GM23248 (cell line): ENCODE results near the gene USP32. TPM values are rescaled to one million over a fixed set of nuclear protein-coding genes. Genes with fewer than 3 reads are reported as not detected.

Source experiments
- DNase-seq: peaks from one replicate; pipeline ENCODE4 v3.0.0-alpha.2; 2015
- H2AFZ ChIP-seq: fragments of 200-600 bp; sonication (generic); 2 replicates; pipeline ENCODE4 v1.6.1; 2016; ENCODE audit warnings: antibody characterized with exemption
- H3F3A ChIP-seq: fragments of 200-600 bp; sonication (generic); 2 replicates; pipeline ENCODE4 v1.6.1; 2016; ENCODE audit warnings: mild to moderate bottlenecking, antibody characterized with exemption, mixed run types; ENCODE audit not compliant: insufficient read depth
- H3K27ac ChIP-seq: fragments of 200-600 bp; sonication (generic); 2 replicates; pipeline ENCODE4 v1.5.1; 2016; ENCODE audit warnings: mild to moderate bottlenecking
- H3K27me3 ChIP-seq: fragments of 200-600 bp; sonication (generic); replicated peaks from 2 replicates; pipeline ENCODE4 v1.6.1; 2016; ENCODE audit warnings: mild to moderate bottlenecking; ENCODE audit not compliant: insufficient read depth
- H3K36me3 ChIP-seq: fragments of 200-600 bp; sonication (generic); 2 replicates; pipeline ENCODE4 v1.6.1; 2016; ENCODE audit warnings: low read depth, mild to moderate bottlenecking
- H3K4me1 ChIP-seq: fragments of 200-600 bp; sonication (generic); 2 replicates; pipeline ENCODE4 v1.6.1; 2016; ENCODE audit warnings: mild to moderate bottlenecking; ENCODE audit not compliant: insufficient read depth
- H3K4me2 ChIP-seq: fragments of 200-600 bp; sonication (generic); one replicate; pipeline ENCODE4 v1.6.1; 2016; ENCODE audit warnings: mild to moderate bottlenecking; ENCODE audit not compliant: unreplicated experiment
- H3K4me3 ChIP-seq: fragments of 200-600 bp; sonication (generic); 2 replicates; pipeline ENCODE4 v1.5.1; 2016; ENCODE audit warnings: mild to moderate bottlenecking
- H3K79me2 ChIP-seq: fragments of 200-600 bp; sonication (generic); 2 replicates; pipeline ENCODE4 v1.6.1; 2016; ENCODE audit warnings: mild to moderate bottlenecking; ENCODE audit not compliant: insufficient read depth
- H3K9ac ChIP-seq: fragments of 200-600 bp; sonication (generic); 2 replicates; pipeline ENCODE4 v1.6.1; 2016; ENCODE audit warnings: mild to moderate bottlenecking
- H3K9me2 ChIP-seq: fragments of 200-600 bp; sonication (generic); 2 replicates; pipeline ENCODE4 v1.6.1; 2016; ENCODE audit warnings: mixed run types, mild to moderate bottlenecking, moderate library complexity; ENCODE audit not compliant: insufficient read depth
- H3K9me3 ChIP-seq: fragments of 200-600 bp; sonication (generic); one replicate; pipeline ENCODE4 v1.6.1; 2017; ENCODE audit warnings: low read depth
- H4K20me1 ChIP-seq: fragments of 200-600 bp; sonication (generic); 2 replicates; pipeline ENCODE4 v1.6.0; 2016; ENCODE audit not compliant: insufficient read depth
- EZH2 ChIP-seq: fragments of 200-600 bp; sonication (generic); IDR thresholded peaks from 2 replicates; pipeline ENCODE4 v1.6.1; 2018; ENCODE audit warnings: antibody characterized with exemption, mild to moderate bottlenecking; ENCODE audit not compliant: insufficient read depth, poor library complexity, severe bottlenecking
- EZH2phosphoT487 ChIP-seq: fragments of 200-600 bp; sonication (generic); IDR thresholded peaks from 2 replicates; pipeline ENCODE4 v1.6.1; 2018; ENCODE audit warnings: antibody characterized with exemption, moderate library complexity, mild to moderate bottlenecking, low read depth; ENCODE audit not compliant: insufficient read depth
- WGBS, 2 experiments: methylation state at CpG; one replicate each; pipeline ENCODE4 v1.1.6; 2015 to 2017; ENCODE audit warnings: low lambda C conversion rate in 2 of 2, low coverage in 1 of 2; ENCODE audit errors: missing lambda C conversion rate in 2 of 2; 5-methylcytosine and 5-hydroxymethylcytosine counted together
- in situ Hi-C: fragments of 300-500 bp; cut with MboI; formaldehyde crosslinking; loops from 2 replicates; pipeline ENCODE4 v1.15.0; 2020
- polyA plus RNA-seq: library from polyadenylated mRNA; unstranded; fragments of >200 nt; fragmentation: Nextera tagmentation; extraction: Ambion mirVana; gene quantifications from 2 replicates; pipeline ENCODE4 v1.2.1, GENCODE V29; 2016
- total RNA-seq: library from RNA; depleted of rRNA; stranded (reverse); fragments of >200 nt; shearing (Covaris generic); gene quantifications from 2 replicates; pipeline ENCODE4 v1.2.3, GENCODE V29; 2014

The USP32 gene
- total and polyA plus RNA-seq, 2 experiments from 2014 or later: 14.0 to 33.9 TPM

DNA sequence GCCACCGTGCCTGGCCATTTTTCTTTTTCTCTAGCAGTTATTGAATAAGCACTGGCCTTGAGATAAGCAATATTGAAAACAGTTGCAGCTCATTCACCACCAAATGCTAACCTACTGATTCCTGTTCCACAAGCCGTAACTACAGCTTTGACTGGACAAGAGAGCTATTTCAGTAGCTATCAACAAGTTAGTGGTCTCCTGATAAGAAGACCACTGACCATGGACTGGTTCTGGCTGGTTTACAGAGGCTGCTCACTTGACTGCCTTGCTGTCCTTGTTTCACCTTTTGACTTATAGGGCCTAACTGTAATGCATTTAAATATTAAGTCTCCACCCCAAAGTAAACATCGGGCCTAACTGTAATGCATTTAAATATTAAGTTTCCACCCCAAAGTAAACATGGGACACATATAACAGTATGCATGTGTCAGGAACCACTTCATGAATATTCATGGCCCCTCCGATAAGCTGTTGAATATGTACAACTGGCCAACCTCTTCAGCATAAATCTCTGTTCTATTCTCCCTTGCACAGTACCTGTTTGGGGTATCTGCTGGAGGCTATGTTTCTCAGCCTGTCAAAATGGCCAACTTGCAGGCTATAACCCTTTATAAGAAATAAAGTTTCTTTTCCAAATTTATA is 94.1 kb downstream of the USP32 start:
- Histone ChIP-seq H3K27me3 (no peaks in the 10 kb centered on the region), H3K4me3 (no peak overlapping the region), H3K4me1 (peaks cover 3% of the 10 kb centered on the region; the same call in 1 of the 2 replicates), H3K79me2 (peaks cover 95% of the 10 kb centered on the region), H2AFZ (no peak overlapping the region), H3F3A (no peaks in the 10 kb centered on the region), H3K9ac (no peak overlapping the region), H3K27ac (no peak overlapping the region), H3K36me3 (peaks cover 11% of the 10 kb centered on the region), H4K20me1 (no peaks in the 10 kb centered on the region), H3K9me2 (no peaks in the 10 kb centered on the region), H3K9me3 (no peaks in the 10 kb centered on the region), H3K4me2 (no peak overlapping the region)
- in situ Hi-C loops: no loop called here
- no peak for DNase-seq
- 97% methylated on average over 4 of the region's 4 CpGs for WGBS, 2 experiments
- TF ChIP-seq EZH2phosphoT487 (no peak), EZH2 (no peak)

DNA sequence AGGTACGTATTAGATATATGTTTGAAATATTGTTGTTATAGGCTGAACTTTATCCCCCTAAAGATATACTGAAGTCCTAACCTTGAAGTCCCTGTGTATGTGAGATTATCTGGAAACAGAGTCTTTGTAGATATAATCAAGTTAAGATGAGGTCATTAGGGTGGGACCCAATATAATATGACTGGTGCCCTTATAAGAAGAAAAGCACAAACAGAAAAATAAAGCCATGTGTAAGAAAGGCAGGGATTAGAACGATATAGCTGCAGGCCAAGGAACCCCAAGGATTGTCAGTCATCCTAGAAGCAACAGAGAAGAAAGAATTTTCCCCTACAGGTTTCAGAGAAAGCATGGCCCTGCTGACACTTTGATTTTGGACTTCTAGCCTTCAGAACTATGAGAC is 95.8 kb downstream of the USP32 start:
- H3F3A ChIP-seq: peaks cover 4% of the 10 kb centered on the region; the same call in 1 of the 2 replicates
- H3K36me3 ChIP-seq: peaks cover 11% of the 10 kb centered on the region; the same call in 1 of the 2 replicates
- H3K4me2 ChIP-seq: no peak overlapping the region
- no peak overlapping the region for H2AFZ ChIP-seq
- in situ Hi-C loops: no loop called here
- no peak overlapping the region for H3K9ac ChIP-seq
- H3K9me2 ChIP-seq: no peaks in the 10 kb centered on the region
- H4K20me1 ChIP-seq: no peaks in the 10 kb centered on the region
- H3K27ac ChIP-seq: no peak overlapping the region
- H3K27me3 ChIP-seq: no peaks in the 10 kb centered on the region
- no peak for DNase-seq
- no peak for TF ChIP-seq EZH2
- no peak for TF ChIP-seq EZH2phosphoT487
- H3K9me3 ChIP-seq: no peaks in the 10 kb centered on the region
- peaks cover 3% of the 10 kb centered on the region; the same call in 1 of the 2 replicates for H3K4me1 ChIP-seq
- peaks cover 94% of the 10 kb centered on the region for H3K79me2 ChIP-seq
- 77 to 88% methylated on average over 2 of the region's 2 CpGs for WGBS, 2 experiments
- no peak overlapping the region for H3K4me3 ChIP-seq

- Histone ChIP-seq H3K9me3 (no peaks in the 10 kb centered on the region), H3K4me1 (peaks cover 3% of the 10 kb centered on the region; the same call in 1 of the 2 replicates), H3K27ac (no peak overlapping the region), H3K36me3 (peaks cover 19% of the 10 kb centered on the region), H4K20me1 (no peaks in the 10 kb centered on the region), H2AFZ (no peak overlapping the region), H3K4me2 (no peak overlapping the region), H3K27me3 (no peaks in the 10 kb centered on the region), H3K9me2 (no peaks in the 10 kb centered on the region), H3K4me3 (no peak overlapping the region), H3K9ac (no peak overlapping the region), H3K79me2 (peaks cover 91% of the 10 kb centered on the region), H3F3A (peaks cover 4% of the 10 kb centered on the region; the same call in 1 of the 2 replicates)
- no peak for DNase-seq
- WGBS, 2 experiments: 92 to 94% methylated on average over 3 of the region's 3 CpGs
- TF ChIP-seq EZH2phosphoT487 (no peak), EZH2 (no peak)
- in situ Hi-C loops: no loop called here
Observed at GRCh38 chr17:60293580-60294335, 98.2 kb downstream of the USP32 start.

- Histone ChIP-seq H2AFZ (no peak overlapping the region), H3K79me2 (peaks cover 86% of the 10 kb centered on the region), H3K4me2 (no peak overlapping the region), H3K9ac (no peak overlapping the region), H3F3A (peaks cover 4% of the 10 kb centered on the region; the same call in 1 of the 2 replicates), H3K27me3 (no peaks in the 10 kb centered on the region), H3K9me3 (no peaks in the 10 kb centered on the region), H3K4me1 (peaks cover 3% of the 10 kb centered on the region; the same call in 1 of the 2 replicates), H4K20me1 (no peaks in the 10 kb centered on the region), H3K4me3 (no peak overlapping the region), H3K9me2 (no peaks in the 10 kb centered on the region), H3K36me3 (peaks cover 27% of the 10 kb centered on the region), H3K27ac (no peak overlapping the region)
- DNase-seq: no peak
- TF ChIP-seq EZH2phosphoT487 (no peak), EZH2 (no peak)
- 97 to 100% methylated on average over 1 of the region's 1 CpG for WGBS, 2 experiments
- in situ Hi-C loops: no loop called here
Observed at GRCh38 chr17:60292697-60293096, 99.2 kb downstream of the USP32 start.
